Muscle of back (tissue), 11 donors: ENCODE results near the gene NELL1. TPM values are rescaled to one million over a fixed set of nuclear protein-coding genes. Genes with fewer than 3 reads are reported as not detected.
"Not testable (repeated sequence)": the region's sequence is repeated elsewhere in the genome, so short reads cannot be mapped to it uniquely, and the experiment has no call there.

Experiments used
- DNase-seq, 3 donors: peaks; one replicate each; pipeline versions ENCODE4 v3.0.0 to v3.0.0-alpha.2; 2013
- polyA plus RNA-seq, 10 donors: library from polyadenylated mRNA; unstranded; fragments of 120-200 nt; gene quantifications; one replicate each; pipeline ENCODE4 v1.2.1, GENCODE V29; 2013; ENCODE audit not compliant: insufficient read length in 10 of 10

NELL1 gene
- polyA plus RNA-seq, 10 donors = 3.5 to 6.0 (median 4.9) TPM

- no peak for DNase-seq
Measured at GRCh38 chr11:20762116-20762844, 92.9 kb downstream of the NELL1 start.

DNA sequence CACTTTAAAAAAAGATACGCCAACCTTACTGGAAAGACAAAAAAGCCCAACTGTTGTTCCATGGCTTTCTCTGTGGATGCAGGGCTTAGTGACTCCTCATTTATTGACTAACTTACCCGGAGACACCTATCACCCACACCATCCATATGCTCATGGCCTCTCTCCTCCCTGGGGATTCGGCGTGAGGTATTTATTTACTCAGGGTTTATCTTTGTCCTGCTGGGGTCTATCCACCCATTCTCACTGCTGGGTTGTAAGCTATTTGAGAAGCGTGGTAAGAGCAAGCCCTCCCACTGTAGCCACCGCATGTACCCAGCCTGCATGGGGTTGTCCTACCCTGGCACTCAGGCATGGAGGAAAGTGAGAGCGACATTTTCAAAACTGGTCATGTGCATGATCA, 93.6 kb downstream of the NELL1 start:
- no peak for DNase-seq

- no peak for DNase-seq
Measured at GRCh38 chr11:20770414-20770946, 101.1 kb downstream of the NELL1 start.

DNA sequence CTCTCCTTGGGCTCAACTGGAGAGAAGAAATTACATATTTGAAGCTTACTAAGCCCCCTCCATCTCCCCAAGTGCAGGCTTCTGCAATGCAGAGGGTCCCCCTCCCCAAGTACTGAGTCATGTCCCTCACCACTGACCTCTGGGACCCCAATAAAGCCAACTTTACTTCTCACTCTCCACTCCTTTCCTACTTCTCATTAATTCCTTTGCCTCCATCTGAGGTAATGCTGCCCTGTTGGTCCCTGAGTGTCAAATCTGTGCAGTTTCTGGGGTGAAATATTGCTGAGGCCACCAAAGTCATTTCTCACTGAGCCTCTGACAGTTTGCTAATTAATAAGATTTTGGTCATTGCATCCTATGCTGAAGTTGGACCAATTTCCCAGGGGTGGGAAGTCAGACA, 101.6 kb downstream of the NELL1 start:
- no peak for DNase-seq

DNA sequence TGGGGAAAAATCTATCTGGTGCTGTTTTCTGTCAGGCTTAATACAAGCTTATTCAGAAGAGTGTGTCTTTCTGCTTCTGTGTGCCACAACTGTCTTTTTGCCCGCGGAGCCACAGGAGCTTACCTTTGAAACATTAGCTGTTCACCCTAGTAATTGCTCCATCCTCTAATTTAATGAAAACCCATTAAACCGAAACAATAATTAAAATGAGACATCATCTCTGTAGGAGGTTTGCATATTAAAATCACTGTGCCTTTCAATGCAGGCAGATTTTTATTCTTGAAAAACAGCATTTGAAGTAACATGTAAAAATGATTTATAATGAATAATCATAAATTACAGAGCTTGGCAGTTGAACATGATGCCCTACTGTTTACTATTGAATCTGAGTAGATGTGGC, 102.3 kb downstream of the NELL1 start:
- no peak for DNase-seq

GRCh38 chr11:20775331-20775730, 105.9 kb downstream of the NELL1 start:
- no peak for DNase-seq

- DNase-seq = no peak
Measured at GRCh38 chr11:20782775-20783174, 113.4 kb downstream of the NELL1 start.

GRCh38 chr11:20783220-20783619, 113.8 kb downstream of the NELL1 start:
- DNase-seq = no peak

DNA sequence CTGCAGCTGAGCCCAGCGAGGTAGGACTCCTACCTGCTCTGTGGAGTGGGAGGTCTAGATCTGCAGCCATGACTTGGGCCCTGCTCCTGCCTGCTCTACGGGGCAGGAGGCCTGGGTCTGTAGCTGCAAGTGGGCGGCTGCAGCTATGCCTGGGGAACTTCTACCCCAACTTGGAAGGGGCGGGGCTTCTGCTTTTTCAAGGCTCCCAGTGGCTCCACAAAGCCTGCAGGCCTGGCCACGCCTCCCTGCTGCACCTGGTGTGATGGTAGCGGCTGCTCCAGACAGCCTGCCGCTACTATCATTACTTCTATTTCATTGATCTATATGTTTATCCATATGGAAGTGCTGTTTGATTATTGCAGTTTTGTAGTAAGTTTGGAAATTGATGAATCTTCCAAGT, 121.2 kb downstream of the NELL1 start:
- no peak for DNase-seq

DNA sequence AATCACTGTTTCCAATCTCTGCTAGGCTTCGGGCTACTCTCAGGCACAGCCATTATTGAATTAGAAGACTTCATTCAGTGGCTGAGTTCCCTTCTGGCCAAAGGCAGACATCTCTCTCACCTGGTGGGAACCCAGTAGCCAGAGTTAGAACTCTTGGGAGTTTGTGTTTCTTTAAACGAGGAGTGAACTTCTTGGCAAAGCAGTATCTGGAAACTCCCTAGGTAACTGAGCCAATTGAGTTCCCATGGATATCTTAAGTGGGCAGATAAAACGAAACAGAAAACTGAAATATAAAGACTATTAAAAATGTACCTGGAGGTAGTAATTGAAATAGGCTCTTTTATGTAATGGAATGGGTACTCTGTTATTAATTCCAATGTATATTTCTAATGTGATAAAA, 125.6 kb downstream of the NELL1 start:
- DNase-seq = no peak

DNA sequence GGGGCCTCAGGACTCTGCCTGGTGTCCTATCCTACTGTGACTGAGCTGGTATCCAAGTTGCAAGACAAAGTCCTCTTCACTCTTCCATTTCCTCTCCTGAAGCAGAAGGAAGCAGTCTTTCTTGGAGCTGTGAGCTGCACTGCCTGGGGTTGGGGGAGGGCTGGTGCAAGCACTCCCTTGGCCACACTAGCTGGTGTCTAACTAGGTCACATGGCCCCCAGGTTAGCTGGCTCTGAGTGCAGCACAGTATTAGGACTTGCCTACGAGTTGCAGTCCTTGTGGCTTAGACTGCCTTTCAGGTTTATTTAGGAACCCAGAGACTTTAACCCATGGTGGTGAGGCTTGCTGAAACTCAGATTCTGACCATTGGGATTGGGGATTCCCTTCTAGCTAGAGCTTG, 138.9 kb downstream of the NELL1 start:
- DNase-seq = no peak

DNA sequence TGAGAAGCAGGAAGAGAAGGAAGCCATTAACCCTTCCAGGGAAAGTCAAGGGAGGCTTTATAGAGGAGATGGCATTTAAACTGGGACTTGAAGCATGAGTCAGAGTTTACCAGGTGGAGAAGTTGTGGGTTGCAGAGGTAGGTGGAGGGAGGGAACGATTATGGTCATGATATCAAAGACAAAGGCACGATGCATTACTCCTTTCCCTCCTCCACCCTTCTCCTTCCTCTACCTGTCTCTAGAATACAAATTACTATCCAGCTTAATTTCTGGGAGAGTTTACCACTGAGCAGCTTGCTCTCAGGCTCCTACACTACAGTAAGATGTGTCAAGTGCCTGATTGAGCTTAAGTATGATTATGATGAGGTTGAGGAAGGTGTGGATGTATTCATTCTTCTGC, 151.7 kb downstream of the NELL1 start:
- no peak for DNase-seq

DNA sequence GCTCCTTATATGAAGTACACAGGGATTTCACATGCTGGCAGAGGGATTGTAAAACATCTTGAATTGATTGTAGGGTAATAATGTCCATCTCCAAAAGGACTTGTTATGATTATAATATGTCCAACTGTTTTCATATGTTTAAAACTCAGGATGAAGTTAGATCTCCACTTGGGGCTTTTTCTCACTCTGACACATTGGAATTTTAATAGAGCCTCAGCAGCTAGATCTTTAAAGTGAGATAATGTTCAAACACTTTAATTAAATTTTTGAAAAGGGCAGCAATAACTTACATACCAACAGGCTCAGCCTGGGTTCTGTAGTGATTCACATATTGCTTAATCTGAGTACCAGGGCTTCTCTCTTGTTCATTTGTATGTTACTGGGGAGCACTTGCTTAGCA, 152.1 kb downstream of the NELL1 start:
- no peak for DNase-seq

DNA sequence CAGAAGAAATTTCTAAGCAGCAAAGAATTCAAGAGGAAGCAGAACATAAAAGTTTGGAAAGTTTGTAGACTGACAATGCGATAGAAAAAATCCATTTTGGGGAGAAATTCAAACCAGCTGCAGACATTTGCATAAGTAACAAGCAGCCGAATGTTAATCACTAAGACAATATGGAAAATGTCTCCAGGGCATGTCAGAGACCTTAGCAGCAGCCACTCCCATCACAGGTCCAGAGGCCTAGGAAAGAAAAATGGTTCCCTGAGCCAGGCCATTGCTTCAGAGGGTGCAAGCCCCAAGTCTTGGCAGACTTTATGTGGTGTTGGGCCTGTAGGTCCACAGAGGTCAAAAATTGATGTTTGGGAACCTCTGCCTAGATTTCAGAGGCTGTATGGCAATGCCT, 155.4 kb downstream of the NELL1 start:
- DNase-seq = no peak

GRCh38 chr11:20835561-20835960, 166.2 kb downstream of the NELL1 start:
- no peak for DNase-seq

DNA sequence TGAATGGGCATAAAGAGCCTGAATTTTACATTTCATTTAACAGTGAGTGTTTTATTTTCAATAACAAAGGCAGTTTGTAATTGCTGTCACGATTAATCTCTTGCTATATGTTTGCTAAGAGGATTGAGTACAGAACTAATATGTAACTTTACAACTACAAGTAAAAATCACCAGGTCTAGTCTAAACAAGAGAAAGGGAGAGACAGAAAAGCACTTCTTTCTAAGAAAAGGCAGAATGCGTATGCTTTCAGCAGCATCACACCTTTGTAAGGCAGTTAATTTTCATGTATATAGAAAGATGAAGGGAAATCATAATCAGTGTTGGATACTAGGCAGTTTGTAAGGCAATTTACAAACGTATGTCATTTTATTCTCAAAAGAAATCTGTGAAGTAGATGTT, 169.8 kb downstream of the NELL1 start:
- DNase-seq = no peak

- DNase-seq = no peak
Measured at GRCh38 chr11:20840341-20840740, 171.0 kb downstream of the NELL1 start.

- DNase-seq = peak; percentile 5 to 53 (median 22)
Measured at GRCh38 chr11:20844216-20844615, 174.8 kb downstream of the NELL1 start.

DNA sequence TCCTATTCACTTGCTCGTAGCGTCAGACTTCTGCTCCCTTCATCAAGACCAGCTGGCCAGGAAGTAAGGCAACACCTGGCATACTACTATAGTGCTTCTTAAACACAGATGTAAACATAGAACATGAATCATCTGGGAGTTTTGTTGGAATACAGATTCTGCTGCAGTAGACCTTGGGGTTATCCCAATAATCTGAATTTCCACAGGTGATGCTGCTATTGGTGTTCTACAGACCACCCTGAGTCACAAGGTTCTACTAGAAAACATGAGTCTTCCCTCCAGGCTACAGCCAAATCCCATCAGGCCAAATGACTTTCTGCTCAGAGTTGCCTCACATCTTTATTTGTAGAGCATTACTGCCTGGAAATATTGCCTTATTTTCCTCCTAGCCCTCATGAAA, 175.2 kb downstream of the NELL1 start:
- peak; percentile 8 to 50 (median 15) for DNase-seq

DNA sequence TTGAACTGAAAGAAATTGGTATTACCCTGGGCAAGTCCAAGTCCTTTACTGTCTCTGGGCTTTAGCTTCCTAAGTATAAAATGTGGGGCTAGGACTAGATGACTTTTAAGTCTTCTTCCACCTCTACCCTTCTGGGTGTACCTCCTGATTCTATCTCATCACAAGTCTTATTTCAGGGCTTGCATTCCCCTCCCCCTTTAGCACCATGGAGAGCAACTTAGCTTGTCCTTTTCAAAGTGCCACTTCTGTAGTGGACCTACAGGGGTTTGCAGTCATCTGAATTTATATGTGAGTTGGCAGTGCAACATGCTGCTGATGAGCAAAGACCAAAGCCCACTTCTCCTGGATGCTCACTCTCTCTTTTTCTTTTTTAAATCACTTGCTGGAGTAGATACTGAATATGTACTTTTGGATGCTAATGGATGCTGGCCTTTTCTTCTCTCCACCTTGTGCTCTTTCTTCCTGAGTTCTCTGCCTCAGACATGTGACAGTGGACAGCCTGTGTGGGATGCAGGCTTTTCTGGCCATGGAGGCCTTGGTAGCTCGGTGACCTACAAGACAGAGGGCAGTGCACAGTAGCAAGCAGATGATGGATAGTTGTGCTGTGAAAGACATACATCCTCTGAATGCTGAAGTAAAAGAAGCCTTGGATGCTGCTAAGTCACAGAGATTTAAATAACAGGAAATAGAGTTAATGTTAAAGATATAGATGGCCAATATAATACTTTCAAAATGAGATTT, 185.0 kb downstream of the NELL1 start:
- DNase-seq = peak in 2 of 3 donors; percentile 3 to 7

- no peak for DNase-seq
Measured at GRCh38 chr11:20861322-20861721, 191.9 kb downstream of the NELL1 start.

DNA sequence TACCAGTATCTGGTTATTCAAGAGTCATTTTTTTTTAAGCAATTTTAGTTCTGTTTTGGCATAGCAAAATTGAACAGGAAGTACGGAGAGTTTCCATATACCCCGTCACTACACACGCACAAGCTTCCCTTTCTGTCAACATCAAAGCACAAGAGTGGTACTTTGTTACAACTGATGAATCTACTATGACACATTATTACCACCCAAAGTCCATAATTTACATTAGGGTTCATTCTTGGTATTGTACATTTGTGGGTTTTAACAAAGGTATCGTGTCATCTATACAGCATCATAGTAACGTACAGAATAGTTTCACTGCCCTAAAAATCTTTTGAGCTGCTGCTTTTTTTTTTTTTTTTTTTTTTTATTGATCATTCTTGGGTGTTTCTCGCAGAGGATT, 192.9 kb downstream of the NELL1 start:
- DNase-seq = not testable (repeated sequence)

DNA sequence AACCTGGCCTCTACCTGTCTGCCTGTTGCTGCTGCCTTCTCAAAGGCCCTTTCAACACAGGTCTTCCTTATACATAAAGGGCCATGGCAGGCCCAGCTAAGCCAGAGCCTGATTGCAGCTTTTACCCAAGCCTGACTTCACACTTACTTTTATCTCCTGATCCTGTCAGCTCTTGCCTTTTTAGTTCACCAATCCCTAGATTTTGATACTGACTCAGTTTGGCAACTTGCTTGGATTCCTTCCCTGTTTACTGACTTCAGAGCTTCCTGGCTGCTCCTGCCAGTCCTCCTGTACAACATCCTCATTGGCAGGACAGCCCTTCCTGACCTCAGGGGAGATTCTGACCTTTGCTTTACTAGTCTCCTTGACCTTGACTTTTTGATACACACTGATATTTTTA, 195.2 kb downstream of the NELL1 start:
- no peak for DNase-seq
